ENCODE results near the gene ARHGEF25. TPM values are rescaled to one million over a fixed set of nuclear protein-coding genes. Genes with fewer than 3 reads are reported as not detected.

Gene ARHGEF25
- total and polyA plus RNA-seq, 2 of the 13 experiments (the other 11 are each of a cell fraction or from before 2014, with no cell fraction given), result 11.5 to 12.5 TPM

GRCh38 chr12:57575771-57576612, 35.2 kb upstream of the ARHGEF25 start (continued):
- peak; percentile 40; the same call in 1 of the 2 replicates for TF ChIP-seq DPF2 (CRISPR knock-in tag; IDR thresholded peaks at IDR 0.05; ENCODE audit: borderline replicate concordance, low read depth)
- TF ChIP-seq IRF1 (CRISPR knock-in tag; IDR thresholded peaks at IDR 0.05; ENCODE audit: low read depth), result no peak
- no peak for TF ChIP-seq ZNF136 (CRISPR knock-in tag; IDR thresholded peaks at IDR 0.05; ENCODE audit: low read depth)
- no peak for TF ChIP-seq ELF4 (CRISPR knock-in tag; IDR thresholded peaks at IDR 0.05; ENCODE audit: borderline replicate concordance)
- no peak for TF ChIP-seq SNAPC5 (CRISPR knock-in tag; IDR thresholded peaks at IDR 0.05; ENCODE audit: borderline replicate concordance)
- TF ChIP-seq ELK4 (CRISPR knock-in tag; IDR thresholded peaks at IDR 0.05; ENCODE audit: borderline replicate concordance), result no peak
- peak; percentile 47; the same call in 1 of the 2 replicates for TF ChIP-seq ZNF644 (CRISPR knock-in tag; IDR thresholded peaks at IDR 0.05; ENCODE audit: low read depth)
- TF ChIP-seq REL (CRISPR knock-in tag; conservative IDR thresholded peaks at IDR 0.05), result no peak
- TF ChIP-seq AHDC1 (CRISPR knock-in tag; IDR thresholded peaks at IDR 0.05; ENCODE audit: borderline replicate concordance), result no peak
- peak; percentile 35; the same call in 1 of the 2 replicates for TF ChIP-seq MIER3 (CRISPR knock-in tag; IDR thresholded peaks at IDR 0.05; ENCODE audit: borderline replicate concordance)
- no peak for TF ChIP-seq ZNF564 (CRISPR knock-in tag; IDR thresholded peaks at IDR 0.05)
- TF ChIP-seq SUZ12 (IDR thresholded peaks at IDR 0.05; ENCODE audit: low read depth, low read length), result no peak
- peak; percentile 91 for TF ChIP-seq ZSCAN31 (CRISPR knock-in tag; IDR thresholded peaks at IDR 0.05; ENCODE audit: low read depth)
- TF ChIP-seq MTF2 (CRISPR knock-in tag; IDR thresholded peaks at IDR 0.05; ENCODE audit: borderline replicate concordance), result no peak
- TF ChIP-seq EED (CRISPR knock-in tag; IDR thresholded peaks at IDR 0.05), result 0 out of 2 replicates have a peak, but pooled peaks have one; percentile 45
- no peak for TF ChIP-seq ZNF496 (CRISPR knock-in tag; IDR thresholded peaks at IDR 0.05; ENCODE audit: insufficient replicate concordance)
- TF ChIP-seq DBP (CRISPR knock-in tag; IDR thresholded peaks at IDR 0.05; ENCODE audit: not compliant biosample characterization), result no peak
- TF ChIP-seq GFI1 (CRISPR knock-in tag; IDR thresholded peaks at IDR 0.05; ENCODE audit: borderline replicate concordance), result 0 out of 2 replicates have a peak, but pooled peaks have one; percentile 64
